GM23248 (cell line): ENCODE results near the gene FNDC3B. TPM values are rescaled to one million over a fixed set of nuclear protein-coding genes. Genes with fewer than 3 reads are reported as not detected.

Experiments used
- DNase-seq: peaks from one replicate; pipeline ENCODE4 v3.0.0-alpha.2; 2015
- H2AFZ ChIP-seq: fragments of 200-600 bp; sonication (generic); 2 replicates; pipeline ENCODE4 v1.6.1; 2016; ENCODE audit warnings: antibody characterized with exemption
- H3F3A ChIP-seq: fragments of 200-600 bp; sonication (generic); 2 replicates; pipeline ENCODE4 v1.6.1; 2016; ENCODE audit warnings: mild to moderate bottlenecking, antibody characterized with exemption, mixed run types; ENCODE audit not compliant: insufficient read depth
- H3K27ac ChIP-seq: fragments of 200-600 bp; sonication (generic); 2 replicates; pipeline ENCODE4 v1.5.1; 2016; ENCODE audit warnings: mild to moderate bottlenecking
- H3K27me3 ChIP-seq: fragments of 200-600 bp; sonication (generic); replicated peaks from 2 replicates; pipeline ENCODE4 v1.6.1; 2016; ENCODE audit warnings: mild to moderate bottlenecking; ENCODE audit not compliant: insufficient read depth
- H3K36me3 ChIP-seq: fragments of 200-600 bp; sonication (generic); 2 replicates; pipeline ENCODE4 v1.6.1; 2016; ENCODE audit warnings: low read depth, mild to moderate bottlenecking
- H3K4me1 ChIP-seq: fragments of 200-600 bp; sonication (generic); 2 replicates; pipeline ENCODE4 v1.6.1; 2016; ENCODE audit warnings: mild to moderate bottlenecking; ENCODE audit not compliant: insufficient read depth
- H3K4me2 ChIP-seq: fragments of 200-600 bp; sonication (generic); one replicate; pipeline ENCODE4 v1.6.1; 2016; ENCODE audit warnings: mild to moderate bottlenecking; ENCODE audit not compliant: unreplicated experiment
- H3K4me3 ChIP-seq: fragments of 200-600 bp; sonication (generic); 2 replicates; pipeline ENCODE4 v1.5.1; 2016; ENCODE audit warnings: mild to moderate bottlenecking
- H3K79me2 ChIP-seq: fragments of 200-600 bp; sonication (generic); 2 replicates; pipeline ENCODE4 v1.6.1; 2016; ENCODE audit warnings: mild to moderate bottlenecking; ENCODE audit not compliant: insufficient read depth
- H3K9ac ChIP-seq: fragments of 200-600 bp; sonication (generic); 2 replicates; pipeline ENCODE4 v1.6.1; 2016; ENCODE audit warnings: mild to moderate bottlenecking
- H3K9me2 ChIP-seq: fragments of 200-600 bp; sonication (generic); 2 replicates; pipeline ENCODE4 v1.6.1; 2016; ENCODE audit warnings: mixed run types, mild to moderate bottlenecking, moderate library complexity; ENCODE audit not compliant: insufficient read depth
- H3K9me3 ChIP-seq: fragments of 200-600 bp; sonication (generic); one replicate; pipeline ENCODE4 v1.6.1; 2017; ENCODE audit warnings: low read depth
- H4K20me1 ChIP-seq: fragments of 200-600 bp; sonication (generic); 2 replicates; pipeline ENCODE4 v1.6.0; 2016; ENCODE audit not compliant: insufficient read depth
- EZH2 ChIP-seq: fragments of 200-600 bp; sonication (generic); IDR thresholded peaks from 2 replicates; pipeline ENCODE4 v1.6.1; 2018; ENCODE audit warnings: antibody characterized with exemption, mild to moderate bottlenecking; ENCODE audit not compliant: insufficient read depth, poor library complexity, severe bottlenecking
- EZH2phosphoT487 ChIP-seq: fragments of 200-600 bp; sonication (generic); IDR thresholded peaks from 2 replicates; pipeline ENCODE4 v1.6.1; 2018; ENCODE audit warnings: antibody characterized with exemption, moderate library complexity, mild to moderate bottlenecking, low read depth; ENCODE audit not compliant: insufficient read depth
- WGBS, 2 experiments: methylation state at CpG; one replicate each; pipeline ENCODE4 v1.1.6; 2015 to 2017; ENCODE audit warnings: low lambda C conversion rate in 2 of 2, low coverage in 1 of 2; ENCODE audit errors: missing lambda C conversion rate in 2 of 2; 5-methylcytosine and 5-hydroxymethylcytosine counted together
- in situ Hi-C: fragments of 300-500 bp; cut with MboI; formaldehyde crosslinking; loops from 2 replicates; pipeline ENCODE4 v1.15.0; 2020
- polyA plus RNA-seq: library from polyadenylated mRNA; unstranded; fragments of >200 nt; fragmentation: Nextera tagmentation; extraction: Ambion mirVana; gene quantifications from 2 replicates; pipeline ENCODE4 v1.2.1, GENCODE V29; 2016
- total RNA-seq: library from RNA; depleted of rRNA; stranded (reverse); fragments of >200 nt; shearing (Covaris generic); gene quantifications from 2 replicates; pipeline ENCODE4 v1.2.3, GENCODE V29; 2014

FNDC3B gene
- total and polyA plus RNA-seq, 2 experiments from 2014 or later = 85.5 to 123 TPM

GRCh38 chr3:172411478-172411947 is 372.1 kb downstream of the FNDC3B start:
- Histone ChIP-seq H3K4me2 (no peak overlapping the region), H2AFZ (no peak overlapping the region), H3K36me3 (no peaks in the 10 kb centered on the region), H3K27me3 (no peaks in the 10 kb centered on the region), H3K27ac (no peak overlapping the region), H3K4me1 (no peaks in the 10 kb centered on the region), H3F3A (peaks cover 17% of the 10 kb centered on the region), H3K9me2 (no peaks in the 10 kb centered on the region), H3K9me3 (no peaks in the 10 kb centered on the region), H3K4me3 (no peak overlapping the region), H4K20me1 (no peaks in the 10 kb centered on the region), H3K9ac (no peak overlapping the region), H3K79me2 (no peaks in the 10 kb centered on the region)
- WGBS, 2 experiments = 100% methylated on average over 6 of the region's 6 CpGs
- no peak for DNase-seq
- no peak for TF ChIP-seq EZH2
- TF ChIP-seq EZH2phosphoT487 = no peak
- in situ Hi-C loops = no loop called here

GRCh38 chr3:172415323-172415722 is 375.9 kb downstream of the FNDC3B start:
- H3K9ac ChIP-seq = no peak overlapping the region
- H3F3A ChIP-seq = no peaks in the 10 kb centered on the region
- no peak for TF ChIP-seq EZH2
- TF ChIP-seq EZH2phosphoT487 = no peak
- H3K27ac ChIP-seq = no peak overlapping the region
- no peaks in the 10 kb centered on the region; the same call in 1 of the 2 replicates for H3K27me3 ChIP-seq
- no peaks in the 10 kb centered on the region for H3K36me3 ChIP-seq
- H3K9me3 ChIP-seq = no peaks in the 10 kb centered on the region
- H4K20me1 ChIP-seq = no peaks in the 10 kb centered on the region
- WGBS, 2 experiments = 41 to 42% methylated on average over 5 of the region's 5 CpGs
- no peak overlapping the region for H2AFZ ChIP-seq
- H3K9me2 ChIP-seq = no peaks in the 10 kb centered on the region
- in situ Hi-C loops = no loop called here
- H3K4me2 ChIP-seq = no peak overlapping the region
- no peaks in the 10 kb centered on the region for H3K79me2 ChIP-seq
- no peak for DNase-seq
- H3K4me3 ChIP-seq = no peak overlapping the region
- H3K4me1 ChIP-seq = no peaks in the 10 kb centered on the region

- H3K79me2 ChIP-seq = no peaks in the 10 kb centered on the region
- H3F3A ChIP-seq = no peaks in the 10 kb centered on the region
- H3K9me3 ChIP-seq = no peaks in the 10 kb centered on the region
- DNase-seq = no peak
- H3K9me2 ChIP-seq = no peaks in the 10 kb centered on the region
- H3K27me3 ChIP-seq = peaks cover 49% of the 10 kb centered on the region
- no peak overlapping the region for H3K4me3 ChIP-seq
- H3K4me2 ChIP-seq = no peak overlapping the region
- H2AFZ ChIP-seq = no peak overlapping the region
- no peaks in the 10 kb centered on the region for H4K20me1 ChIP-seq
- no peaks in the 10 kb centered on the region for H3K4me1 ChIP-seq
- no peak overlapping the region for H3K9ac ChIP-seq
- in situ Hi-C loops = no loop called here
- no peaks in the 10 kb centered on the region for H3K36me3 ChIP-seq
- H3K27ac ChIP-seq = no peak overlapping the region
- TF ChIP-seq EZH2 (no peak), EZH2phosphoT487 (no peak)
Observed at GRCh38 chr3:172437713-172438112, 398.3 kb downstream of the FNDC3B start.

DNA sequence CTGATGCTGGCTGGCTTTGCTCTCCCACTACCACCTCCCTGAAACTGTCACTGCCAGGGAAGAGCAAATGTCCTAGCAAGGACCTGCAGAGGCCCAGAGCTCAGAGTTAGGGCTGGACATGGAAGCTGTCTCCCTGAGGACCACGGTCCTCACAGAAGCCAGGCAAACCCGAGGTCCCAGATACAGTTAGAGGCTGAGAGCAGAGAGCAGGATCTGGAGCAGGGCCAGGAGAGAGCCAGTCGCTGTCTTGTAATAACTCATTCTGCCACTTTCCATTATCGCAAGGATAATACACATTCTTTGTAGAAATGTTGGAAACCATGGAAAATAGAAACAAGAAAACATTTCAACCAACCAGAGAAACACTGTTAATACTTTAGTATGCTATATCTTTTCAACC is 398.8 kb downstream of the FNDC3B start:
- Histone ChIP-seq H3K27ac (no peak overlapping the region), H2AFZ (no peak overlapping the region), H3K79me2 (no peaks in the 10 kb centered on the region), H3K4me1 (no peaks in the 10 kb centered on the region), H3K4me2 (no peak overlapping the region), H3K9me2 (no peaks in the 10 kb centered on the region), H4K20me1 (no peaks in the 10 kb centered on the region), H3K4me3 (no peak overlapping the region), H3K36me3 (no peaks in the 10 kb centered on the region), H3K9ac (no peak overlapping the region), H3F3A (no peaks in the 10 kb centered on the region), H3K27me3 (peaks cover 53% of the 10 kb centered on the region), H3K9me3 (no peaks in the 10 kb centered on the region)
- in situ Hi-C loops = no loop called here
- DNase-seq = no peak
- no peak for TF ChIP-seq EZH2
- TF ChIP-seq EZH2phosphoT487 = no peak
- 27 to 34% methylated on average over 4 of the region's 4 CpGs for WGBS, 2 experiments

DNA sequence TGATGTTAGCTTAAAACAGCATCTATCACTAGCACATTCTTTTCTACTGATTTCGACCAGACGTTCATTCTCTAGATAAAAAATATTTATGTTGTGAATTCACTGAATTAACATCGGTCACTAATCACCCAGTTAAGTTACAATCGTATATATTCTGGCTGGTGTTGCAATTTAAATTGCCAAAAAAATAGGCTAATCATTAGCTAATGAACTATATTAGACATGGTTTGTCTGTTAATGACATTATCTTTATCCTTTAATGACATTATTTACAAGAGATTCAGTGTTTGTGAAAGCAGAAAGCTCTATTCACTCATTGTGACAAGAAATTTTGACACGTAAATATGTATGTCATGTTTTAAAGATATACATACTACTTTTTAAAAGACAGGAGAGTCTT is 402.2 kb downstream of the FNDC3B start:
- Histone ChIP-seq H3K9me2 (no peaks in the 10 kb centered on the region), H3K36me3 (no peaks in the 10 kb centered on the region), H3K4me2 (no peak overlapping the region), H4K20me1 (no peaks in the 10 kb centered on the region), H3K9ac (no peak overlapping the region), H2AFZ (no peak overlapping the region), H3K4me1 (no peaks in the 10 kb centered on the region), H3K4me3 (no peak overlapping the region), H3K9me3 (no peaks in the 10 kb centered on the region), H3K27me3 (peaks cover 77% of the 10 kb centered on the region), H3K79me2 (no peaks in the 10 kb centered on the region), H3K27ac (no peak overlapping the region), H3F3A (no peaks in the 10 kb centered on the region)
- DNase-seq = no peak
- no peak for TF ChIP-seq EZH2phosphoT487
- TF ChIP-seq EZH2 = no peak
- WGBS, 2 experiments = 37% methylated on average over 5 of the region's 5 CpGs
- in situ Hi-C loops = no loop called here
